ENCODE results near the gene TRIM22. TPM values are rescaled to one million over a fixed set of nuclear protein-coding genes. Genes with fewer than 3 reads are reported as not detected.
"Not testable (repeated sequence)": the region's sequence is repeated elsewhere in the genome, so short reads cannot be mapped to it uniquely, and the experiment has no call there.

Gene TRIM22
- total RNA-seq, 1 donor from 2014 or later = 1.2 TPM

GRCh38 chr11:5712507-5712906 is 22.9 kb downstream of the TRIM22 start:
- Mint-ChIP-seq H3K27me3 (ENCODE audit: unreplicated experiment) (no peaks in the 10 kb centered on the region), H3K27ac (ENCODE audit: unreplicated experiment) (no peak overlapping the region), H3K4me1 (ENCODE audit: unreplicated experiment) (peaks cover 6% of the 10 kb centered on the region), H3K9me3 (ENCODE audit: unreplicated experiment) (no peaks in the 10 kb centered on the region), H3K36me3 (ENCODE audit: low read depth, unreplicated experiment) (peaks cover 14% of the 10 kb centered on the region), H3K4me3 (ENCODE audit: unreplicated experiment) (no peak overlapping the region)
- TF ChIP-seq, protein P1, sequence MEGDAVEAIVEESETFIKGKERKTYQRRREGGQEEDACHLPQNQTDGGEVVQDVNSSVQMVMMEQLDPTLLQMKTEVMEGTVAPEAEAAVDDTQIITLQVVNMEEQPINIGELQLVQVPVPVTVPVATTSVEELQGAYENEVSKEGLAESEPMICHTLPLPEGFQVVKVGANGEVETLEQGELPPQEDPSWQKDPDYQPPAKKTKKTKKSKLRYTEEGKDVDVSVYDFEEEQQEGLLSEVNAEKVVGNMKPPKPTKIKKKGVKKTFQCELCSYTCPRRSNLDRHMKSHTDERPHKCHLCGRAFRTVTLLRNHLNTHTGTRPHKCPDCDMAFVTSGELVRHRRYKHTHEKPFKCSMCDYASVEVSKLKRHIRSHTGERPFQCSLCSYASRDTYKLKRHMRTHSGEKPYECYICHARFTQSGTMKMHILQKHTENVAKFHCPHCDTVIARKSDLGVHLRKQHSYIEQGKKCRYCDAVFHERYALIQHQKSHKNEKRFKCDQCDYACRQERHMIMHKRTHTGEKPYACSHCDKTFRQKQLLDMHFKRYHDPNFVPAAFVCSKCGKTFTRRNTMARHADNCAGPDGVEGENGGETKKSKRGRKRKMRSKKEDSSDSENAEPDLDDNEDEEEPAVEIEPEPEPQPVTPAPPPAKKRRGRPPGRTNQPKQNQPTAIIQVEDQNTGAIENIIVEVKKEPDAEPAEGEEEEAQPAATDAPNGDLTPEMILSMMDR (IDR thresholded peaks at IDR 0.05; ENCODE audit: unreplicated experiment) = peak; percentile 59
- DNase-seq (ENCODE audit: low spot score) = no peak

DNA sequence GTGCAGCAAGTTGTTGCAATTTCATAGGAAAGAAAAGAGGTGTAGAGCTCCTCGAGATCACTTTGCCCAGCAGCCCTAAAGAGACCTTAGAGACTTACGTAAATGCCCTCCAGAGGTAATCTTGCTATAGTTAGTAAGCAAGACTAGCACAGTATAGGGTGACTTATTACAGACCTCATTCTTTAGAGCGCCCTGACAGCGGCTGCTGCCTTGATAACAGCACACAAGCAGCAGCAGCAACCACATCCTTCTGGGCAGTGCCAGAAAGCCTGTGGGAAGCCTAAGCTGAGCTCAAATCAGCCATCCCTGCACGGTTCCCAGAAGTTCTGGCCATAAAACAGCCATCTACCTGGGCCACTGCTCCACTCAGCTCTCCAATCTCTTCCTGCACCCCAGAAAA is 24.1 kb downstream of the TRIM22 start:
- Mint-ChIP-seq H3K9me3 (ENCODE audit: unreplicated experiment) (no peaks in the 10 kb centered on the region), H3K27me3 (ENCODE audit: unreplicated experiment) (peaks cover 1% of the 10 kb centered on the region), H3K4me3 (ENCODE audit: unreplicated experiment) (no peak overlapping the region), H3K36me3 (ENCODE audit: low read depth, unreplicated experiment) (peaks cover 18% of the 10 kb centered on the region), H3K4me1 (ENCODE audit: unreplicated experiment) (peaks cover 6% of the 10 kb centered on the region), H3K27ac (ENCODE audit: unreplicated experiment) (peak overlapping the region; percentile 82)
- DNase-seq (ENCODE audit: low spot score) = no peak
- TF ChIP-seq, protein P1 (IDR thresholded peaks at IDR 0.05; ENCODE audit: unreplicated experiment) = no peak

DNA sequence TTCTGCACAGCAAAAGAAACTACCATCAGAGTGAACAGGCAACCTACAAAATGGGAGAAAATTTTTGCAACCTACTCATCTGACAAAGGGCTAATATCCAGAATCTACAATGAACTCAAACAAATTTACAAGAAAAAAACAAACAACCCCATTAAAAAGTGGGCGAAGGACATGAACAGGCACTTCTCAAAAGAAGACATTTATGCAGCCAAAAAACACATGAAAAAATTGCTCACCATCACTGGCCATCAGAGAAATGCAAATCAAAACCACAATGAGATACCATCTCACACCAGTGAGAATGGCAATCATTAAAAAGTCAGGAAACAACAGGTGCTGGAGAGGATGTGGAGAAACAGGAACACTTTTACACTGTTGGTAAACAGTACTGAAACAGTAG is 26.9 kb downstream of the TRIM22 start:
- peaks cover 30% of the 10 kb centered on the region for H3K36me3 Mint-ChIP-seq (ENCODE audit: low read depth, unreplicated experiment)
- H3K27me3 Mint-ChIP-seq (ENCODE audit: unreplicated experiment) = not testable (repeated sequence)

DNA sequence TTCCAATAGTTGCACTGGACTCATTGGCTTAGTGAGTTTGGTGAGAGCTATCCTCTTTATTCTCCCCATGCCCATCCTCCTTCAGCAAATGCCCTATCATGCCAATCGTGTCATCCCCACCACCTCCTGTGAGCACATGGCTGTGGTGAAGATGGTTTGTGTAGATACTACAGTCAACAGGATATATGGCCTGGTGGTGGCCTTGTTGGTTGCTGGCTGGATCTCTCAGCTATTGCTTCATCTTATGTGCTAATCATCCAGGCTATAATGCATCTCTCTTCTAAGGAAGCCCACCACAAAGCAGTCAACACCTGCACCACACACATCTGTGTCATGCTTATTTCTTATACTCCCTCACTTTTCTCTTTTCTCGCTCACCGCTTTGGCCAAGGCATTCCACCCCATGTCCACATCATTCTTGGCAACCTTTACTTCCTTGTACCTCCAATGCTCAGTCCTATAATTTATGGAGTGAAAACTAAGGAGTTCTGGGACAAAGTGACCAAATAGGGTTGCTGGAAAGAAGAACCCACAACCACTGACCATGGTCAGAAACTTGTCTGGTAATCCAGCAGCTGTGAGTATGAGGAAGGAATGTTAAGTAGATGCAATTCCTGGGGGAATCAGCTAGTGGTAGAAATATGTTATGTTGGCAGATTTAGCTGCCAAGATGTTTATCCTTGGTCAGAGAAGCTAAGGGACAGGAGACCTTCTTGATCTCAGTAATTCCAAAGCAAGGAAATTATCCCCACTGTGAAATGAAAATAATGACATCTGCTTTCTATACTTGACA is 30.3 kb downstream of the TRIM22 start:
- H3K4me1 Mint-ChIP-seq (ENCODE audit: unreplicated experiment) = peaks cover 4% of the 10 kb centered on the region
- H3K36me3 Mint-ChIP-seq (ENCODE audit: low read depth, unreplicated experiment) = peaks cover 35% of the 10 kb centered on the region
- peaks cover 1% of the 10 kb centered on the region for H3K27me3 Mint-ChIP-seq (ENCODE audit: unreplicated experiment)
- DNase-seq (ENCODE audit: low spot score) = no peak
- H3K9me3 Mint-ChIP-seq (ENCODE audit: unreplicated experiment) = no peaks in the 10 kb centered on the region
- H3K4me3 Mint-ChIP-seq (ENCODE audit: unreplicated experiment) = peak overlapping the region; percentile 54
- H3K27ac Mint-ChIP-seq (ENCODE audit: unreplicated experiment) = no peak overlapping the region
- TF ChIP-seq, protein P1 (IDR thresholded peaks at IDR 0.05; ENCODE audit: unreplicated experiment) = no peak

More for the DNA sequence above, 26.9 kb downstream of the TRIM22 start:
- peak overlapping the region; percentile 62 for H3K4me3 Mint-ChIP-seq (ENCODE audit: unreplicated experiment)
- not testable (repeated sequence) for H3K9me3 Mint-ChIP-seq (ENCODE audit: unreplicated experiment); H3K4me1 Mint-ChIP-seq (ENCODE audit: unreplicated experiment); H3K27ac Mint-ChIP-seq (ENCODE audit: unreplicated experiment); DNase-seq (ENCODE audit: low spot score)

DNA sequence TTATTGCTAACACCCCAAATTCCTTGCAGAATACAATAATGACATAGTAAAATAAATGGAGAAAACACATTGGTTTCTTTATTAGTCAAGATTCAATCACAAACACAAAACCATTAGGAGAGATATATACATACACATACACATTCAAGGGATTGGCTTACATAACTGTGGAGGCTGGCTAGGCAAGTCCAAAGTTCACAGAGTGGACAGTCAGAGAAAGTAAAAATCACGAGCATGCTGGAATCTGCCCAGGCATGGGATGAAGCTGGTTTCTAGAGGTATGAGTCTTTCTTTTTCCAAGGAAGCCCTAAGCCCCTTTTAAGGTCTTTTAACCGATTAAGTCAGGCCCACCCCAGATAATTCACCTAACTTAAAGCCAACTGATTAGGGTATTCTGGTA is 33.0 kb downstream of the TRIM22 start:
- no peaks in the 10 kb centered on the region for H3K9me3 Mint-ChIP-seq (ENCODE audit: unreplicated experiment)

More for the DNA sequence above, 33.0 kb downstream of the TRIM22 start:
- DNase-seq (ENCODE audit: low spot score) = no peak
- TF ChIP-seq, protein P1 (IDR thresholded peaks at IDR 0.05; ENCODE audit: unreplicated experiment) = no peak
- H3K27ac Mint-ChIP-seq (ENCODE audit: unreplicated experiment) = no peak overlapping the region
- H3K4me3 Mint-ChIP-seq (ENCODE audit: unreplicated experiment) = no peak overlapping the region
- peaks cover 7% of the 10 kb centered on the region for H3K4me1 Mint-ChIP-seq (ENCODE audit: unreplicated experiment)
- H3K27me3 Mint-ChIP-seq (ENCODE audit: unreplicated experiment) = peaks cover 6% of the 10 kb centered on the region
- H3K36me3 Mint-ChIP-seq (ENCODE audit: low read depth, unreplicated experiment) = peaks cover 35% of the 10 kb centered on the region

Measured in endothelial cell (in vitro differentiated cells).